ENCODE results near the gene REX1BD.

DNA sequence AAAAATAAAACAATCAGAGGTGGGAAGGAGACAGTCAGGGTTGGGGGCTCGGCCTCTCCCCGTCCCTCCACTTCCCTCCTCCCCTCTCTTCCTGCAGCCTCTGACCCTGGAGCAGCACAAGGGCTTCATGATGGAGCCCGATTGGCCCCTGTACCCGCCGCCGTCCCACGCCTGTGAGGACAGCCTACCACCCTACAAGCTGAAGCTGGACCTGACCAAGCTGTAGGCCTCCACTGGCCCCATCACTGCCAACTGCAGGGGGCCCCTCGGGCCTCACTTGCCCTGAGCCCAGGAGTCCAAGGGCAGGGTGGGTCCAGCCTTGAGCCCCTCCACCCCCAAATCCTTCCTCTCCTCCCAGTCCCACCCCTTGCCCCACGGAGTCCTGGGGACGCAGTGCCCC lies 31.7 kb downstream of the REX1BD start:
- TF ChIP-seq, protein P1, sequence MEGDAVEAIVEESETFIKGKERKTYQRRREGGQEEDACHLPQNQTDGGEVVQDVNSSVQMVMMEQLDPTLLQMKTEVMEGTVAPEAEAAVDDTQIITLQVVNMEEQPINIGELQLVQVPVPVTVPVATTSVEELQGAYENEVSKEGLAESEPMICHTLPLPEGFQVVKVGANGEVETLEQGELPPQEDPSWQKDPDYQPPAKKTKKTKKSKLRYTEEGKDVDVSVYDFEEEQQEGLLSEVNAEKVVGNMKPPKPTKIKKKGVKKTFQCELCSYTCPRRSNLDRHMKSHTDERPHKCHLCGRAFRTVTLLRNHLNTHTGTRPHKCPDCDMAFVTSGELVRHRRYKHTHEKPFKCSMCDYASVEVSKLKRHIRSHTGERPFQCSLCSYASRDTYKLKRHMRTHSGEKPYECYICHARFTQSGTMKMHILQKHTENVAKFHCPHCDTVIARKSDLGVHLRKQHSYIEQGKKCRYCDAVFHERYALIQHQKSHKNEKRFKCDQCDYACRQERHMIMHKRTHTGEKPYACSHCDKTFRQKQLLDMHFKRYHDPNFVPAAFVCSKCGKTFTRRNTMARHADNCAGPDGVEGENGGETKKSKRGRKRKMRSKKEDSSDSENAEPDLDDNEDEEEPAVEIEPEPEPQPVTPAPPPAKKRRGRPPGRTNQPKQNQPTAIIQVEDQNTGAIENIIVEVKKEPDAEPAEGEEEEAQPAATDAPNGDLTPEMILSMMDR (conservative IDR thresholded peaks at IDR 0.05): no peak
- no peak for TF ChIP-seq ZFX (IDR thresholded peaks at IDR 0.05)
